Activated CD4-positive, alpha-beta T cell treated with anti-CD3 and anti-CD28 coated beads, Interleukin-2, amount 50 U/mL, for 1 hour (primary cell): ENCODE measurements around the gene PEPD.
A peak's percentile ranks its signal among the peaks of the same experiment; 100 is the strongest.

Experiments used
- DNase-seq: peaks from one replicate; pipeline ENCODE4 v3.0.0-alpha.2; 2020

The PEPD gene

GRCh38 chr19:33418871-33419787, 102.5 kb downstream of the PEPD start:
- DNase-seq, result no peak

- DNase-seq, result no peak
These were observed 103.1 kb downstream of the PEPD start for GRCh38 chr19:33418461-33418860.

GRCh38 chr19:33417751-33418150, 103.8 kb downstream of the PEPD start:
- DNase-seq, result no peak

- peak; percentile 65 for DNase-seq
These were observed 105.0 kb downstream of the PEPD start for GRCh38 chr19:33416307-33417215.

GRCh38 chr19:33414667-33415605, 106.7 kb downstream of the PEPD start:
- DNase-seq, result no peak

- DNase-seq, result no peak
These were observed 107.5 kb downstream of the PEPD start for GRCh38 chr19:33413868-33414666.

GRCh38 chr19:33413426-33413725, 108.2 kb downstream of the PEPD start:
- DNase-seq, result no peak

- no peak for DNase-seq
These were observed 108.8 kb downstream of the PEPD start for GRCh38 chr19:33412601-33413425.

- no peak for DNase-seq
These were observed 109.9 kb downstream of the PEPD start for GRCh38 chr19:33411621-33412180.

- DNase-seq, result no peak
These were observed 110.6 kb downstream of the PEPD start for GRCh38 chr19:33410915-33411401.

- DNase-seq, result no peak
These were observed 111.5 kb downstream of the PEPD start for GRCh38 chr19:33409906-33410685.

- no peak for DNase-seq
These were observed 112.8 kb downstream of the PEPD start for GRCh38 chr19:33408538-33409434.

- DNase-seq, result no peak
These were observed 113.5 kb downstream of the PEPD start for GRCh38 chr19:33408116-33408515.

- no peak for DNase-seq
These were observed 113.9 kb downstream of the PEPD start for GRCh38 chr19:33407716-33408115.

GRCh38 chr19:33407140-33407551, 114.4 kb downstream of the PEPD start:
- DNase-seq, result no peak

- DNase-seq, result peak; percentile 79
These were observed 115.0 kb downstream of the PEPD start for GRCh38 chr19:33406521-33407139.

GRCh38 chr19:33405553-33406461, 115.8 kb downstream of the PEPD start:
- no peak for DNase-seq
